Natural killer cell (primary cell): ENCODE measurements around the gene WIPF3. TPM values are rescaled to one million over a fixed set of nuclear protein-coding genes. Genes with fewer than 3 reads are reported as not detected.

ENCODE experiments used
- ATAC-seq, 3 donors: fragments of 150-1000 bp in 2 of 3; fragments of 200-7000 bp in 1 of 3; cut with Tn5 transposase; 1 replicate in 1 of 3; 2 replicates in 2 of 3; pipeline ENCODE4 v1.10.0; 2021; ENCODE audit warnings: mild to moderate bottlenecking in 2 of 3, moderate library complexity in 2 of 3
- DNase-seq, 2 donors: peaks; one replicate each; pipeline versions ENCODE4 v3.0.0 to v3.0.0-alpha.2; 2013 to 2021; ENCODE audit warnings: mixed read lengths in 1 of 2
- H3K27ac ChIP-seq: one replicate; pipeline ENCODE4 v1.5.1; 2013; ENCODE audit warnings: mild to moderate bottlenecking, low read length
- H3K27me3 ChIP-seq: one replicate; pipeline ENCODE4 v1.6.1; 2013; ENCODE audit warnings: low read length; ENCODE audit not compliant: control insufficient read depth, insufficient read depth
- H3K36me3 ChIP-seq: one replicate; pipeline ENCODE4 v1.6.1; 2013; ENCODE audit warnings: low read length; ENCODE audit not compliant: control insufficient read depth, insufficient read depth
- H3K4me1 ChIP-seq: one replicate; pipeline ENCODE4 v1.6.1; 2013; ENCODE audit warnings: low read length; ENCODE audit not compliant: control insufficient read depth, insufficient read depth
- H3K4me3 ChIP-seq: one replicate; pipeline ENCODE4 v1.5.1; 2013; ENCODE audit warnings: low read length
- H3K9me3 ChIP-seq: one replicate; pipeline ENCODE4 v1.6.1; 2013; ENCODE audit warnings: low read length; ENCODE audit not compliant: control insufficient read depth, insufficient read depth
- H3K27ac Mint-ChIP-seq, 2 donors: one replicate each; pipeline ENCODE4 v1.8.0; 2022; ENCODE audit warnings: mild to moderate bottlenecking in 2 of 2, mixed read lengths in 2 of 2, moderate library complexity in 1 of 2
- H3K27me3 Mint-ChIP-seq, 2 donors: one replicate each; pipeline ENCODE4 v1.8.0; 2022; ENCODE audit warnings: low read depth in 2 of 2, mixed read lengths in 2 of 2
- H3K36me3 Mint-ChIP-seq: one replicate; pipeline ENCODE4 v1.8.0; 2022; ENCODE audit warnings: mixed read lengths
- H3K4me1 Mint-ChIP-seq, 2 donors: one replicate each; pipeline ENCODE4 v1.8.0; 2022; ENCODE audit warnings: mixed read lengths in 2 of 2
- H3K4me3 Mint-ChIP-seq: one replicate; pipeline ENCODE4 v1.8.0; 2022; ENCODE audit warnings: mild to moderate bottlenecking, moderate library complexity, mixed read lengths
- H3K9me3 Mint-ChIP-seq, 2 donors: one replicate each; pipeline ENCODE4 v1.8.0; 2022; ENCODE audit warnings: mixed read lengths in 2 of 2
- WGBS: methylation state at CpG from one replicate; pipeline ENCODE4 v1.1.7; 2013; ENCODE audit warnings: missing lambda C conversion rate; ENCODE audit not compliant: insufficient coverage; 5-methylcytosine and 5-hydroxymethylcytosine counted together
- intact Hi-C: fragments of 100-400 bp; cut with micrococcal nuclease; formaldehyde crosslinking; loops from one replicate; pipeline ENCODE4 v1.14.2; 2022
- total RNA-seq, 4 donors: library from RNA; stranded (reverse); fragments of 120-200 nt in 1 of 4; gene quantifications; one replicate each; pipeline versions ENCODE4 v1.2.3 to v1.2.4, GENCODE V29; 2013 to 2022
- TF ChIP-seq, protein P1 (sequence below): fragments of 200-600 bp; IDR thresholded peaks from one replicate; pipeline ENCODE4 v1.8.0; 2022; ENCODE audit warnings: antibody characterized with exemption

WIPF3 gene
- total RNA-seq, 3 donors from 2014 or later (not counting 1 experiment from before 2014, with no cell fraction given) = not detected

GRCh38 chr7:29945259-29945809, 139.0 kb downstream of the WIPF3 start:
- Mint-ChIP-seq H3K27ac (peak overlapping the region in 1 of 2 donors; percentile 24), H3K27me3 (no peaks in the 10 kb centered on the region), H3K36me3 (no peaks in the 10 kb centered on the region), H3K9me3 (no peaks in the 10 kb centered on the region), H3K4me1 (no peaks in the 10 kb centered on the region), H3K4me3 (no peak overlapping the region)
- DNase-seq (no peak), ATAC-seq (no peak)
- Histone ChIP-seq H3K27me3 (no peaks in the 10 kb centered on the region), H3K27ac (no peak overlapping the region), H3K4me3 (no peak overlapping the region), H3K36me3 (peaks cover 18% of the 10 kb centered on the region), H3K4me1 (no peaks in the 10 kb centered on the region), H3K9me3 (no peaks in the 10 kb centered on the region)
- 90% methylated on average over 3 of the region's 4 CpGs for WGBS
- intact Hi-C loops = no loop called here
- TF ChIP-seq, protein P1, sequence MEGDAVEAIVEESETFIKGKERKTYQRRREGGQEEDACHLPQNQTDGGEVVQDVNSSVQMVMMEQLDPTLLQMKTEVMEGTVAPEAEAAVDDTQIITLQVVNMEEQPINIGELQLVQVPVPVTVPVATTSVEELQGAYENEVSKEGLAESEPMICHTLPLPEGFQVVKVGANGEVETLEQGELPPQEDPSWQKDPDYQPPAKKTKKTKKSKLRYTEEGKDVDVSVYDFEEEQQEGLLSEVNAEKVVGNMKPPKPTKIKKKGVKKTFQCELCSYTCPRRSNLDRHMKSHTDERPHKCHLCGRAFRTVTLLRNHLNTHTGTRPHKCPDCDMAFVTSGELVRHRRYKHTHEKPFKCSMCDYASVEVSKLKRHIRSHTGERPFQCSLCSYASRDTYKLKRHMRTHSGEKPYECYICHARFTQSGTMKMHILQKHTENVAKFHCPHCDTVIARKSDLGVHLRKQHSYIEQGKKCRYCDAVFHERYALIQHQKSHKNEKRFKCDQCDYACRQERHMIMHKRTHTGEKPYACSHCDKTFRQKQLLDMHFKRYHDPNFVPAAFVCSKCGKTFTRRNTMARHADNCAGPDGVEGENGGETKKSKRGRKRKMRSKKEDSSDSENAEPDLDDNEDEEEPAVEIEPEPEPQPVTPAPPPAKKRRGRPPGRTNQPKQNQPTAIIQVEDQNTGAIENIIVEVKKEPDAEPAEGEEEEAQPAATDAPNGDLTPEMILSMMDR = no peak

- Mint-ChIP-seq H3K9me3 (no peaks in the 10 kb centered on the region), H3K27ac (peak overlapping the region in 1 of 2 donors; percentile 36), H3K4me1 (peaks cover 3 to 5% of the 10 kb centered on the region in 2 donors), H3K36me3 (no peaks in the 10 kb centered on the region), H3K27me3 (no peaks in the 10 kb centered on the region), H3K4me3 (no peak overlapping the region)
- H3K4me1 ChIP-seq = no peaks in the 10 kb centered on the region
- TF ChIP-seq, protein P1 = no peak
- H3K27me3 ChIP-seq = no peaks in the 10 kb centered on the region
- intact Hi-C loops = no loop called here
- H3K4me3 ChIP-seq = no peak overlapping the region
- ATAC-seq (peak in 1 of 3 donors; percentile 30), DNase-seq (no peak)
- H3K9me3 ChIP-seq = no peaks in the 10 kb centered on the region
- WGBS = 92% methylated on average over 5 of the region's 5 CpGs
- H3K27ac ChIP-seq = no peak overlapping the region
- H3K36me3 ChIP-seq = peaks cover 15% of the 10 kb centered on the region
Measured at GRCh38 chr7:29946428-29947186, 140.3 kb downstream of the WIPF3 start.

DNA sequence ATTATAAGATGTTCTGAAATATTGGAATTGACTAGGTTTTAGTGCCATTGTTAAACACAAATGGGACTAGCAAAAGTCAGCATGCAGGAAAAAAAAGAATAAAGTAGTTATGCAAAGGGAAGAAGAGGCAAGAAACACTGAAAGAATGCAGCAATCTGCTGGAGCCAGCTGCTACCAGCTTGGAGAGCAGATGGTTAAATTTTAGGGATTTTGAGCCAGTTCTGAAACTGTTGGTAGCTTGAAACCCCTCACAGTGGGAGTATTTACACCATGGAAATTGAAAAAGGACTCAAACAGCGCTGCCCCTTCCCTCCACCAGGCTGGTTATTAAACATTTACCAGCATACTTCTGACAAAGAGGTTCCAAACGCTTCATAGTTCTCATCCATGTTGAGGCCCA, 142.3 kb downstream of the WIPF3 start:
- Histone ChIP-seq H3K4me3 (no peak overlapping the region), H3K9me3 (no peaks in the 10 kb centered on the region), H3K36me3 (peaks cover 6% of the 10 kb centered on the region), H3K4me1 (no peaks in the 10 kb centered on the region), H3K27me3 (no peaks in the 10 kb centered on the region), H3K27ac (no peak overlapping the region)
- DNase-seq = no peak
- no peaks in the 10 kb centered on the region for H3K27me3 Mint-ChIP-seq
- no peaks in the 10 kb centered on the region for H3K36me3 Mint-ChIP-seq
- no peak overlapping the region for H3K4me3 Mint-ChIP-seq
- ATAC-seq = no peak
- WGBS = 84% methylated on average over 2 of the region's 2 CpGs
- H3K9me3 Mint-ChIP-seq = no peaks in the 10 kb centered on the region
- intact Hi-C loops = no loop called here
- TF ChIP-seq, protein P1 = no peak
- no peak overlapping the region for H3K27ac Mint-ChIP-seq
- peaks cover 3 to 18% of the 10 kb centered on the region in 2 donors for H3K4me1 Mint-ChIP-seq
